H9 (cell line): ENCODE data around the gene BANP. TPM values are rescaled to one million over a fixed set of nuclear protein-coding genes. Genes with fewer than 3 reads are reported as not detected.
A peak's percentile ranks its signal among the peaks of the same experiment; 100 is the strongest.
"Not testable (repeated sequence)": the region's sequence is repeated elsewhere in the genome, so short reads cannot be mapped to it uniquely, and the experiment has no call there.

Experiments
- DNase-seq: peaks from one replicate; pipeline ENCODE4 v3.0.0-alpha.2; 2017
- H2AFZ ChIP-seq: one replicate; pipeline ENCODE4 v1.6.1; 2013; ENCODE audit warnings: mild to moderate bottlenecking, low read length, control low read depth, moderate library complexity
- H2AK5ac ChIP-seq: 2 replicates; pipeline ENCODE4 v1.6.1; 2013; ENCODE audit warnings: low read length, control low read depth, mixed read lengths; ENCODE audit not compliant: insufficient read length
- H2BK120ac ChIP-seq: one replicate; pipeline ENCODE4 v1.6.1; 2013; ENCODE audit warnings: low read depth, mild to moderate bottlenecking, low read length, control low read depth, inconsistent platforms; ENCODE audit not compliant: poor library complexity, severe bottlenecking
- H2BK12ac ChIP-seq: 2 replicates; pipeline ENCODE4 v1.6.1; 2013; ENCODE audit warnings: low read length, control low read depth, mixed read lengths, low read depth; ENCODE audit not compliant: insufficient read length
- H2BK15ac ChIP-seq: 2 replicates; pipeline ENCODE4 v1.6.1; 2013; ENCODE audit warnings: low read depth, low read length, control low read depth
- H2BK20ac ChIP-seq: one replicate; pipeline ENCODE4 v1.6.1; 2013; ENCODE audit warnings: low read depth, mild to moderate bottlenecking, low read length, control low read depth, inconsistent platforms; ENCODE audit not compliant: poor library complexity, severe bottlenecking
- H2BK5ac ChIP-seq: 2 replicates; pipeline ENCODE4 v1.6.1; 2013; ENCODE audit warnings: low read length, control low read depth, mixed read lengths; ENCODE audit not compliant: insufficient read length
- H3K14ac ChIP-seq: 2 replicates; pipeline ENCODE4 v1.6.1; 2013; ENCODE audit warnings: low read length, control low read depth; ENCODE audit not compliant: insufficient read depth
- H3K18ac ChIP-seq: 2 replicates; pipeline ENCODE4 v1.6.1; 2013; ENCODE audit warnings: low read depth, mild to moderate bottlenecking, mixed read lengths, low read length, control low read depth; ENCODE audit not compliant: insufficient read length
- H3K23ac ChIP-seq: 2 replicates; pipeline ENCODE4 v1.6.1; 2013; ENCODE audit warnings: low read length, control low read depth, mixed read lengths, low read depth; ENCODE audit not compliant: insufficient read length
- H3K23me2 ChIP-seq: 2 replicates; pipeline ENCODE4 v1.6.1; 2013; ENCODE audit warnings: low read depth, mild to moderate bottlenecking, mixed read lengths, low read length, control low read depth; ENCODE audit not compliant: insufficient read length, poor library complexity, severe bottlenecking
- H3K27ac ChIP-seq: 2 replicates; pipeline ENCODE4 v1.5.1; 2013; ENCODE audit warnings: low read length, control low read depth, mixed read lengths, low read depth; ENCODE audit not compliant: insufficient read length
- H3K27me3 ChIP-seq: 2 replicates; pipeline ENCODE4 v1.6.1; 2013; ENCODE audit warnings: low read length, control low read depth, inconsistent platforms; ENCODE audit not compliant: insufficient read depth
- H3K4ac ChIP-seq: 2 replicates; pipeline ENCODE4 v1.6.1; 2013; ENCODE audit warnings: low read depth, mild to moderate bottlenecking, control low read depth, inconsistent platforms, low read length, moderate library complexity
- H3K4me1 ChIP-seq: 2 replicates; pipeline ENCODE4 v1.6.1; 2013; ENCODE audit warnings: low read length, control low read depth, inconsistent platforms; ENCODE audit not compliant: insufficient read depth
- H3K4me2 ChIP-seq: 2 replicates; pipeline ENCODE4 v1.6.1; 2013; ENCODE audit warnings: low read length, control low read depth, mixed read lengths; ENCODE audit not compliant: insufficient read length, insufficient read depth
- H3K56ac ChIP-seq: 2 replicates; pipeline ENCODE4 v1.6.1; 2013; ENCODE audit warnings: low read depth, mild to moderate bottlenecking, mixed read lengths, low read length, control low read depth; ENCODE audit not compliant: insufficient read length
- H3K79me1 ChIP-seq: 2 replicates; pipeline ENCODE4 v1.6.1; 2013; ENCODE audit warnings: low read depth, mild to moderate bottlenecking, moderate library complexity, low read length, control low read depth, inconsistent platforms; ENCODE audit not compliant: insufficient read depth, poor library complexity, severe bottlenecking
- H3K79me2 ChIP-seq: 2 replicates; pipeline ENCODE4 v1.6.1; 2013; ENCODE audit warnings: low read length, control low read depth, inconsistent platforms; ENCODE audit not compliant: insufficient read depth
- H3K9ac ChIP-seq: 2 replicates; pipeline ENCODE4 v1.6.1; 2013; ENCODE audit warnings: low read length, control low read depth, mixed read lengths; ENCODE audit not compliant: insufficient read length; ENCODE audit errors: extremely low read depth
- H3K9me3 ChIP-seq: one replicate; pipeline ENCODE4 v1.6.1; 2013; ENCODE audit warnings: low read depth, low read length, inconsistent platforms; ENCODE audit not compliant: control insufficient read depth
- H3T11ph ChIP-seq: one replicate; pipeline ENCODE4 v1.6.1; 2013; ENCODE audit warnings: mild to moderate bottlenecking, low read length, control low read depth, inconsistent platforms
- H4K20me1 ChIP-seq: one replicate; pipeline ENCODE4 v1.6.1; 2013; ENCODE audit not compliant: control insufficient read depth, insufficient read length, insufficient read depth
- H4K5ac ChIP-seq: 2 replicates; pipeline ENCODE4 v1.6.1; 2013; ENCODE audit warnings: low read depth, mild to moderate bottlenecking, mixed read lengths, low read length, control low read depth; ENCODE audit not compliant: insufficient read length
- H4K8ac ChIP-seq: replicated peaks from 2 replicates; pipeline ENCODE4 v1.6.1; 2013; ENCODE audit warnings: low read length, control low read depth, mixed read lengths, low read depth; ENCODE audit not compliant: insufficient read length
- H4K91ac ChIP-seq: 2 replicates; pipeline ENCODE4 v1.6.1; 2013; ENCODE audit warnings: low read depth, mild to moderate bottlenecking, moderate library complexity, mixed read lengths, low read length, control low read depth; ENCODE audit not compliant: insufficient read length
- H3K27ac Mint-ChIP-seq, 3 experiments: 2 replicates in 2 of 3; 3 replicates in 1 of 3; pipeline ENCODE4 v1.8.0; 2020 to 2021; ENCODE audit warnings: mixed read lengths in 3 of 3, mild to moderate bottlenecking in 1 of 3, moderate library complexity in 1 of 3
- H3K27me3 Mint-ChIP-seq: 2 replicates; pipeline ENCODE4 v1.8.0; 2021; ENCODE audit warnings: low read depth, mild to moderate bottlenecking, moderate library complexity, mixed read lengths
- H3K36me3 Mint-ChIP-seq, 3 experiments: 2 replicates in 2 of 3; 3 replicates in 1 of 3; pipeline ENCODE4 v1.8.0; 2020 to 2021; ENCODE audit warnings: low read depth in 3 of 3, mixed read lengths in 3 of 3; ENCODE audit not compliant: insufficient read depth in 1 of 3
- H3K4me1 Mint-ChIP-seq, 2 experiments: 2 replicates each; pipeline ENCODE4 v1.8.0; 2020; ENCODE audit warnings: mixed read lengths in 2 of 2
- H3K4me3 Mint-ChIP-seq, 2 experiments: 2 replicates in 1 of 2; 3 replicates in 1 of 2; pipeline ENCODE4 v1.8.0; 2020 to 2021; ENCODE audit warnings: mild to moderate bottlenecking in 2 of 2, mixed read lengths in 2 of 2, moderate library complexity in 1 of 2
- H3K9me3 Mint-ChIP-seq, 2 experiments: 2 replicates in 1 of 2; 3 replicates in 1 of 2; pipeline ENCODE4 v1.8.0; 2020; ENCODE audit warnings: mild to moderate bottlenecking in 2 of 2, mixed read lengths in 2 of 2, moderate library complexity in 1 of 2
- CTCF ChIP-seq: fragments of 200-600 bp; sonication (generic); conservative IDR thresholded peaks from 3 replicates; pipeline ENCODE4 v1.8.0; 2021; ENCODE audit warnings: antibody characterized with exemption, mild to moderate bottlenecking
- WGBS: extraction: QIAGEN DNeasy Blood & Tissue Kit; methylation state at CpG from one replicate; pipeline ENCODE4 v1.1.7; 2013; ENCODE audit warnings: missing lambda C conversion rate, low lambda C conversion rate, mixed read lengths; ENCODE audit not compliant: insufficient read length; ENCODE audit errors: extremely low coverage; 5-methylcytosine and 5-hydroxymethylcytosine counted together
- total RNA-seq: library from RNA; stranded (reverse); gene quantifications from 2 replicates; pipeline ENCODE4 v1.2.1, GENCODE V29; 2021

Gene BANP
- total RNA-seq, 1 experiment from 2014 or later: 24.9 TPM

DNA sequence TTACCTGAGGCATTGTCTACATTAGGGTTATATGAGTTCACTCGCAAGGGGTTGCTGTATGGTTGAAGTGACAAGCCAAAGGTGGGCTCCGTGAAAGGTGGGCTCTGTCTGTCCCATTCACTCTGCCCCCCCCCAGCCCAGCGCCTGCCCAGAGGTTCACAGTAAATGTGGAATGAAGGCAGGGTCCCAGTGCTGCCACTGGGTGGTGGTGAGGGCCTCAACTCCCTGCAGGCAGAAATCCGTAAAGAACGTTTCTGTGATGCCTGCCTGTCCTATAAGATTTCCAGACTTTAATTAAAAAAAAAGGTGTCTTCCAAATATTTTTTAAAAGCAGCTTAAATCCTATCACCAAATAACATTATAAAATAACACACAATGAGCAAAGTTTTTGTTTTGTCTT, 46.3 kb upstream of the BANP start:
- not testable (repeated sequence) for H3K79me2 ChIP-seq, H2AFZ ChIP-seq, H3K9ac ChIP-seq, H3K27ac ChIP-seq, H4K91ac ChIP-seq, H3K56ac ChIP-seq, H2AK5ac ChIP-seq, H2BK20ac ChIP-seq, H3K27ac Mint-ChIP-seq, H3K27me3 ChIP-seq, H3K4me1 ChIP-seq, H3K23me2 ChIP-seq, H4K8ac ChIP-seq, H3K9me3 Mint-ChIP-seq, H2BK120ac ChIP-seq, H3K4me2 ChIP-seq, DNase-seq, H4K5ac ChIP-seq, H2BK5ac ChIP-seq, H3K4me3 Mint-ChIP-seq, H2BK15ac ChIP-seq, H3K9me3 ChIP-seq, H2BK12ac ChIP-seq, H3K79me1 ChIP-seq, H3K36me3 Mint-ChIP-seq, H3K23ac ChIP-seq, H3T11ph ChIP-seq, H3K4ac ChIP-seq, H4K20me1 ChIP-seq, H3K18ac ChIP-seq, H3K14ac ChIP-seq
- no CpG with 5 or more reads among the region's 5 CpGs for WGBS
- TF ChIP-seq CTCF: peak; percentile 37; the same call in 2 of the 3 replicates
- H3K4me1 Mint-ChIP-seq: peaks cover 6 to 12% of the 10 kb centered on the region in 2 experiments
- H3K27me3 Mint-ChIP-seq: peaks cover 33% of the 10 kb centered on the region

GRCh38 chr16:87905521-87905920, 45.7 kb upstream of the BANP start:
- not testable (repeated sequence) for H3K23me2 ChIP-seq, H3K4me1 ChIP-seq, DNase-seq, H3K18ac ChIP-seq, H3K27ac Mint-ChIP-seq, H2AK5ac ChIP-seq, H3K4me3 Mint-ChIP-seq, H4K20me1 ChIP-seq, H2AFZ ChIP-seq, H4K8ac ChIP-seq, H3K27me3 ChIP-seq, H3K23ac ChIP-seq, H3K27ac ChIP-seq, H3K9me3 ChIP-seq, H3K36me3 Mint-ChIP-seq, H3T11ph ChIP-seq, H3K79me1 ChIP-seq, H2BK120ac ChIP-seq, H3K4me2 ChIP-seq, H3K4ac ChIP-seq, H2BK12ac ChIP-seq, H3K14ac ChIP-seq, H4K91ac ChIP-seq, H3K9me3 Mint-ChIP-seq, H4K5ac ChIP-seq, H2BK20ac ChIP-seq, H2BK15ac ChIP-seq, H3K9ac ChIP-seq, H3K79me2 ChIP-seq, H2BK5ac ChIP-seq, H3K56ac ChIP-seq
- WGBS: no CpG with 5 or more reads among the region's 7 CpGs
- peaks cover 6 to 12% of the 10 kb centered on the region in 2 experiments for H3K4me1 Mint-ChIP-seq
- peaks cover 30% of the 10 kb centered on the region for H3K27me3 Mint-ChIP-seq
